Measurements from ENCODE around the gene TBL2. TPM values are rescaled to one million over a fixed set of nuclear protein-coding genes. Genes with fewer than 3 reads are reported as not detected.

The TBL2 gene
- total and polyA plus RNA-seq, 2 of the 4 experiments (the other 2 are of a cell fraction), result 72.6 to 94.1 TPM

- POLR2A ChIA-PET (ENCODE audit: unreplicated experiment), result interaction anchor here (0.6 kb wide), 2 partner anchors 10 to 11 kb away, joined by 3 to 10 read pairs; no protein-coding TSS in a partner anchor
- in situ Hi-C loops (cut with MboI; ENCODE audit: low sequenced_read_pairs) (no loop called here), dilution Hi-C loops (cut with HindIII; ENCODE audit: low sequenced_read_pairs, unreplicated experiment) (no loop called here), intact Hi-C loops (cut with micrococcal nuclease) (no loop called here)
- no peak overlapping the region for H4K5ac ChIP-seq (ENCODE audit: low read depth, low read length)
- no peak overlapping the region for H3K23ac ChIP-seq (ENCODE audit: low read depth, low read length)
- ATAC-seq (ENCODE audit: low read depth), result no peak
- H3K36me3 ChIP-seq (ENCODE audit: control insufficient read depth, insufficient read depth, low read length), result no peaks in the 10 kb centered on the region
- CTCF ChIA-PET, result no interaction called here
- H2AK9ac ChIP-seq (replicated peaks; ENCODE audit: low read depth, low read length, poor library complexity), result no peak overlapping the region
- H3K18ac ChIP-seq (ENCODE audit: low read depth, low read length), result no peak overlapping the region
- no peak overlapping the region for H4K8ac ChIP-seq (ENCODE audit: low read depth in 2 of 2, low read length in 2 of 2)
- no peaks in the 10 kb centered on the region for H3K27me3 ChIP-seq (ENCODE audit: control insufficient read depth, insufficient read depth, low read length)
- TF ChIP-seq FOS (IDR thresholded peaks at IDR 0.05; ENCODE audit: low read depth, low read length), result no peak
- no peak for TF ChIP-seq ELK1 (IDR thresholded peaks at IDR 0.05; ENCODE audit: borderline replicate concordance, low read depth, low read length)
- no peak for TF ChIP-seq MAZ (IDR thresholded peaks at IDR 0.05; ENCODE audit: borderline replicate concordance, low read depth, low read length)
- TF ChIP-seq MXI1 (IDR thresholded peaks at IDR 0.05; ENCODE audit: borderline replicate concordance, low read depth, low read length), result no peak
- no peak for TF ChIP-seq CEBPB (IDR thresholded peaks at IDR 0.05; ENCODE audit: low read depth, low read length)
- TF ChIP-seq SMC3 (IDR thresholded peaks at IDR 0.05; ENCODE audit: low read depth, low read length), result no peak
- no peak for TF ChIP-seq CHD1 (IDR thresholded peaks at IDR 0.05; ENCODE audit: low read depth, low read length)
- no peak for TF ChIP-seq RFX5 (IDR thresholded peaks at IDR 0.05; ENCODE audit: low read depth, low read length)
- no peak for TF ChIP-seq CTCF (conservative IDR thresholded peaks at IDR 0.05; ENCODE audit: low read depth, low read length)
- no peak for TF ChIP-seq RAD21 (IDR thresholded peaks at IDR 0.05; ENCODE audit: low read length)
- no peak for TF ChIP-seq RCOR1 (IDR thresholded peaks at IDR 0.05; ENCODE audit: insufficient replicate concordance, low read length)
- no peaks in the 10 kb centered on the region for H4K20me1 ChIP-seq (ENCODE audit: insufficient read depth, low read length)
- no peak overlapping the region for H3K9ac ChIP-seq (ENCODE audit: low read depth, low read length)
- no peak overlapping the region for H2AFZ ChIP-seq (replicated peaks; ENCODE audit: low read length, poor library complexity)
- no peak overlapping the region for H4K91ac ChIP-seq (ENCODE audit: insufficient read depth, low read depth, low read length)
- H3K4me1 ChIP-seq (ENCODE audit: control insufficient read depth, insufficient read depth, low read length), result no peaks in the 10 kb centered on the region
- H2BK120ac ChIP-seq (ENCODE audit: low read depth, low read length), result no peak overlapping the region
- H2BK20ac ChIP-seq (ENCODE audit: low read depth, low read length), result no peak overlapping the region
- H2AK5ac ChIP-seq (ENCODE audit: low read depth, low read length), result no peak overlapping the region
- DNase-seq, result no peak
- no peak overlapping the region for H3K4me2 ChIP-seq (ENCODE audit: low read depth, low read length)
- H3K4me3 ChIP-seq (ENCODE audit: insufficient read depth, low read depth, low read length), result no peak overlapping the region
- no peak overlapping the region for H2BK15ac ChIP-seq (ENCODE audit: low read depth, low read length)
- no peak overlapping the region for H3K27ac ChIP-seq (ENCODE audit: insufficient read depth, low read length)
- no peak overlapping the region for H3K4ac ChIP-seq (ENCODE audit: low read depth, low read length)
- H2BK5ac ChIP-seq (ENCODE audit: low read depth, low read length, poor library complexity, severe bottlenecking), result no peak overlapping the region
- H3K79me1 ChIP-seq (ENCODE audit: low read depth in 1 of 2, low read length in 2 of 2), result 0 out of 4 replicates have a peak, but pooled peaks cover 0 to 4% of the 10 kb centered on the region in 2 experiments
- H3K56ac ChIP-seq (ENCODE audit: extremely low read depth, insufficient read depth, low read length), result no peak overlapping the region
- BruUV-seq (replicated peaks), result no TSS peak
- H3K9me1 ChIP-seq (ENCODE audit: insufficient read depth, low read length), result peaks cover 3% of the 10 kb centered on the region; the same call in 1 of the 2 replicates
- H3K9me3 ChIP-seq (ENCODE audit: control insufficient read depth, insufficient read depth, low read length), result no peaks in the 10 kb centered on the region
- WGBS, 2 experiments (ENCODE audit: extremely low coverage in 2 of 2, insufficient read length in 1 of 2), result 50% methylated on average over 1 of the region's 8 CpGs; no CpG with 5 or more reads in 1 of the 2 experiments
- no peak overlapping the region for H3K14ac ChIP-seq (replicated peaks; ENCODE audit: low read depth, low read length)
Observed at GRCh38 chr7:73526896-73527821, 51.2 kb downstream of the TBL2 start.

All from IMR-90 (cell line).